ENCODE results near the gene PRR23E.

PRR23E gene

GRCh38 chr3:127172781-127173515 lies 20.0 kb upstream of the PRR23E start:
- peak; percentile 77 for DNase-seq
- Histone ChIP-seq H4K8ac (ENCODE audit: low read length) (no peak overlapping the region), H3K4me3 (ENCODE audit: insufficient read depth in 1 of 2, low read depth in 1 of 2, low read length in 2 of 2) (peak overlapping the region in 1 of 2 experiments; percentile 56), H2BK15ac (ENCODE audit: low read depth, poor library complexity, severe bottlenecking) (no peak overlapping the region), H2BK5ac (ENCODE audit: low read depth, low read length, poor library complexity, severe bottlenecking) (no peak overlapping the region), H3K9ac (ENCODE audit: low read length) (peak overlapping the region; percentile 59), H2BK12ac (ENCODE audit: low read length in 2 of 2) (no peak overlapping the region), H4K91ac (ENCODE audit: low read length) (no peak overlapping the region), H2AFZ (ENCODE audit: low read depth, low read length) (peak overlapping the region; percentile 1), H3K36me3 (ENCODE audit: control insufficient read depth in 1 of 2, insufficient read depth in 2 of 2, low read depth in 1 of 2, low read length in 2 of 2) (no peaks in the 10 kb centered on the region), H3K18ac (ENCODE audit: low read depth in 1 of 2, low read length in 2 of 2) (peak overlapping the region in 1 of 2 experiments; percentile 35), H3K27ac (ENCODE audit: low read length, poor library complexity, severe bottlenecking) (no peak overlapping the region), H3K4ac (ENCODE audit: low read depth in 1 of 2, low read length in 2 of 2) (no peak overlapping the region), H2AK5ac (ENCODE audit: low read length, severe bottlenecking) (no peak overlapping the region), H3K4me2 (ENCODE audit: low read length, poor library complexity, severe bottlenecking) (peak overlapping the region; percentile 17), H3K4me1 (ENCODE audit: control insufficient read depth, insufficient read depth, low read depth, low read length) (peaks cover 21% of the 10 kb centered on the region), H2BK120ac (ENCODE audit: low read depth, low read length) (no peak overlapping the region), H3K27me3 (ENCODE audit: control insufficient read depth in 1 of 2, insufficient read depth in 1 of 2, low read length in 2 of 2) (peaks cover 23 to 65% of the 10 kb centered on the region in 2 experiments), H3K23ac (ENCODE audit: low read length in 2 of 2) (no peak overlapping the region), H3K9me3 (ENCODE audit: control insufficient read depth, low read length) (peaks cover 8% of the 10 kb centered on the region), H3K79me1 (replicated peaks; ENCODE audit: low read length, poor library complexity, severe bottlenecking) (no peaks in the 10 kb centered on the region), H3K14ac (ENCODE audit: low read length in 2 of 2) (peak overlapping the region in 1 of 2 experiments; percentile 72)
- 5% methylated on average over 22 of the region's 22 CpGs for WGBS

GRCh38 chr3:127173516-127174166 lies 19.3 kb upstream of the PRR23E start:
- Histone ChIP-seq H3K4me3 (ENCODE audit: insufficient read depth in 1 of 2, low read depth in 1 of 2, low read length in 2 of 2) (peak overlapping the region in 1 of 2 experiments; percentile 19), H2BK15ac (ENCODE audit: low read depth, poor library complexity, severe bottlenecking) (no peak overlapping the region), H3K18ac (ENCODE audit: low read depth in 1 of 2, low read length in 2 of 2) (peak overlapping the region; percentile 0 to 48), H2BK12ac (ENCODE audit: low read length in 2 of 2) (no peak overlapping the region), H2AK5ac (ENCODE audit: low read length, severe bottlenecking) (no peak overlapping the region), H3K79me1 (replicated peaks; ENCODE audit: low read length, poor library complexity, severe bottlenecking) (no peaks in the 10 kb centered on the region), H3K23ac (ENCODE audit: low read length in 2 of 2) (no peak overlapping the region), H3K14ac (ENCODE audit: low read length in 2 of 2) (peak overlapping the region in 1 of 2 experiments; percentile 36), H3K9ac (ENCODE audit: low read length) (no peak overlapping the region), H3K4me2 (ENCODE audit: low read length, poor library complexity, severe bottlenecking) (no peak overlapping the region), H2BK120ac (ENCODE audit: low read depth, low read length) (no peak overlapping the region), H3K27ac (ENCODE audit: low read length, poor library complexity, severe bottlenecking) (no peak overlapping the region), H2AFZ (ENCODE audit: low read depth, low read length) (no peak overlapping the region), H3K27me3 (ENCODE audit: control insufficient read depth in 1 of 2, insufficient read depth in 1 of 2, low read length in 2 of 2) (peaks cover 23 to 63% of the 10 kb centered on the region in 2 experiments), H4K91ac (ENCODE audit: low read length) (no peak overlapping the region), H3K4ac (ENCODE audit: low read depth in 1 of 2, low read length in 2 of 2) (no peak overlapping the region), H4K8ac (ENCODE audit: low read length) (no peak overlapping the region), H3K36me3 (ENCODE audit: control insufficient read depth in 1 of 2, insufficient read depth in 2 of 2, low read depth in 1 of 2, low read length in 2 of 2) (no peaks in the 10 kb centered on the region), H3K9me3 (ENCODE audit: control insufficient read depth, low read length) (peaks cover 15% of the 10 kb centered on the region), H3K4me1 (ENCODE audit: control insufficient read depth, insufficient read depth, low read depth, low read length) (peaks cover 21% of the 10 kb centered on the region), H2BK5ac (ENCODE audit: low read depth, low read length, poor library complexity, severe bottlenecking) (no peak overlapping the region)
- DNase-seq = no peak
- WGBS = 80% methylated on average over 5 of the region's 5 CpGs

- Histone ChIP-seq H2BK15ac (ENCODE audit: low read depth, poor library complexity, severe bottlenecking) (no peak overlapping the region), H2AFZ (ENCODE audit: low read depth, low read length) (no peak overlapping the region), H4K91ac (ENCODE audit: low read length) (no peak overlapping the region), H3K9ac (ENCODE audit: low read length) (no peak overlapping the region), H2BK12ac (ENCODE audit: low read length in 2 of 2) (peak overlapping the region in 1 of 2 experiments; percentile 39), H2AK5ac (ENCODE audit: low read length, severe bottlenecking) (no peak overlapping the region), H3K4me2 (ENCODE audit: low read length, poor library complexity, severe bottlenecking) (no peak overlapping the region), H3K4ac (ENCODE audit: low read depth in 1 of 2, low read length in 2 of 2) (no peak overlapping the region), H3K79me1 (replicated peaks; ENCODE audit: low read length, poor library complexity, severe bottlenecking) (no peaks in the 10 kb centered on the region), H3K4me3 (ENCODE audit: insufficient read depth in 1 of 2, low read depth in 1 of 2, low read length in 2 of 2) (no peak overlapping the region), H3K27me3 (ENCODE audit: control insufficient read depth in 1 of 2, insufficient read depth in 1 of 2, low read length in 2 of 2) (peaks cover 23 to 60% of the 10 kb centered on the region in 2 experiments), H3K27ac (ENCODE audit: low read length, poor library complexity, severe bottlenecking) (no peak overlapping the region), H3K36me3 (ENCODE audit: control insufficient read depth in 1 of 2, insufficient read depth in 2 of 2, low read depth in 1 of 2, low read length in 2 of 2) (no peaks in the 10 kb centered on the region), H2BK5ac (ENCODE audit: low read depth, low read length, poor library complexity, severe bottlenecking) (no peak overlapping the region), H4K8ac (ENCODE audit: low read length) (no peak overlapping the region), H3K4me1 (ENCODE audit: control insufficient read depth, insufficient read depth, low read depth, low read length) (peaks cover 21% of the 10 kb centered on the region), H3K9me3 (ENCODE audit: control insufficient read depth, low read length) (peaks cover 20% of the 10 kb centered on the region), H2BK120ac (ENCODE audit: low read depth, low read length) (no peak overlapping the region), H3K18ac (ENCODE audit: low read depth in 1 of 2, low read length in 2 of 2) (no peak overlapping the region), H3K23ac (ENCODE audit: low read length in 2 of 2) (no peak overlapping the region), H3K14ac (ENCODE audit: low read length in 2 of 2) (no peak overlapping the region)
- no peak for DNase-seq
- WGBS = 87% methylated on average over 4 of the region's 4 CpGs
Measured at GRCh38 chr3:127174284-127174683, 18.6 kb upstream of the PRR23E start.

- Histone ChIP-seq H3K4me1 (ENCODE audit: control insufficient read depth, insufficient read depth, low read depth, low read length) (peaks cover 21% of the 10 kb centered on the region), H3K4ac (ENCODE audit: low read depth in 1 of 2, low read length in 2 of 2) (no peak overlapping the region), H3K14ac (ENCODE audit: low read length in 2 of 2) (no peak overlapping the region), H2BK120ac (ENCODE audit: low read depth, low read length) (no peak overlapping the region), H3K9ac (ENCODE audit: low read length) (no peak overlapping the region), H4K91ac (ENCODE audit: low read length) (no peak overlapping the region), H3K27ac (ENCODE audit: low read length, poor library complexity, severe bottlenecking) (no peak overlapping the region), H3K36me3 (ENCODE audit: control insufficient read depth in 1 of 2, insufficient read depth in 2 of 2, low read depth in 1 of 2, low read length in 2 of 2) (no peaks in the 10 kb centered on the region), H4K8ac (ENCODE audit: low read length) (no peak overlapping the region), H2BK5ac (ENCODE audit: low read depth, low read length, poor library complexity, severe bottlenecking) (no peak overlapping the region), H2AK5ac (ENCODE audit: low read length, severe bottlenecking) (no peak overlapping the region), H3K4me3 (ENCODE audit: insufficient read depth in 1 of 2, low read depth in 1 of 2, low read length in 2 of 2) (no peak overlapping the region), H3K79me1 (replicated peaks; ENCODE audit: low read length, poor library complexity, severe bottlenecking) (no peaks in the 10 kb centered on the region), H3K18ac (ENCODE audit: low read depth in 1 of 2, low read length in 2 of 2) (no peak overlapping the region), H3K4me2 (ENCODE audit: low read length, poor library complexity, severe bottlenecking) (no peak overlapping the region), H3K9me3 (ENCODE audit: control insufficient read depth, low read length) (peaks cover 25% of the 10 kb centered on the region), H3K23ac (ENCODE audit: low read length in 2 of 2) (no peak overlapping the region), H2AFZ (ENCODE audit: low read depth, low read length) (no peak overlapping the region), H3K27me3 (ENCODE audit: control insufficient read depth in 1 of 2, insufficient read depth in 1 of 2, low read length in 2 of 2) (peaks cover 19 to 59% of the 10 kb centered on the region in 2 experiments), H2BK15ac (ENCODE audit: low read depth, poor library complexity, severe bottlenecking) (no peak overlapping the region), H2BK12ac (ENCODE audit: low read length in 2 of 2) (no peak overlapping the region)
- no peak for DNase-seq
- 98% methylated on average over 2 of the region's 2 CpGs for WGBS
Measured at GRCh38 chr3:127174715-127175140, 18.2 kb upstream of the PRR23E start.

Data from mesenchymal stem cell (in vitro differentiated cells and primary cell).